BJ (cell line): Measurements from ENCODE around the gene TOGARAM1. TPM values are rescaled to one million over a fixed set of nuclear protein-coding genes. Genes with fewer than 3 reads are reported as not detected.
A peak's percentile ranks its signal among the peaks of the same experiment; 100 is the strongest.

Experiments used
- CTCF ChIA-PET: fragments of 350-600 bp; formaldehyde crosslinking; extraction: SDS; loops from one replicate; lab custom pipeline; 2021; ENCODE audit warnings: antibody characterized with exemption, inconsistent platforms; lab: Yijun Ruan, JAX
- POLR2A ChIA-PET: fragments of 300-600 bp; sonication (Branson Sonifier 250); formaldehyde crosslinking; extraction: SDS; loops from one replicate; lab custom pipeline; 2021; ENCODE audit warnings: antibody characterized with exemption; lab: Charles Lee
- DNase-seq: peaks from one replicate; pipeline ENCODE4 v3.0.0-alpha.2; 2011; ENCODE audit warnings: low read depth
- H3K27me3 ChIP-seq: 2 replicates; pipeline ENCODE4 v1.6.0; 2011; ENCODE audit warnings: low read length; ENCODE audit not compliant: control insufficient read depth, insufficient read depth
- H3K36me3 ChIP-seq: 2 replicates; pipeline ENCODE4 v1.5.1; 2011; ENCODE audit warnings: low read length; ENCODE audit not compliant: control insufficient read depth, insufficient read depth
- H3K4me3 ChIP-seq: 2 replicates; pipeline ENCODE4 v1.5.1; 2011; ENCODE audit warnings: low read depth, mild to moderate bottlenecking, control low read depth, low read length
- polyA plus RNA-seq: library from polyadenylated mRNA; depleted of rRNA; stranded (reverse); fragments of >200 nt; gene quantifications from 2 replicates; pipeline ENCODE4 v1.2.3, GENCODE V29; 2011; rRNA removed
- small RNA-seq: library from RNA; depleted of rRNA; stranded (forward); fragments of <200 nt; gene quantifications from one replicate; pipeline ENCODE3, GENCODE V24; 2012; ENCODE audit warnings: low replicate concordance, low read depth; ENCODE audit not compliant: insufficient read length
- TF ChIP-seq, protein P1 (sequence below): IDR thresholded peaks from 2 replicates; pipeline ENCODE4 v1.5.1; 2011; ENCODE audit warnings: low read depth, mild to moderate bottlenecking, control low read depth, inconsistent platforms, low read length, moderate library complexity; ENCODE audit not compliant: insufficient read depth

Gene TOGARAM1
- polyA plus RNA-seq, 1 experiment: 5.4 TPM

- TF ChIP-seq, protein P1, sequence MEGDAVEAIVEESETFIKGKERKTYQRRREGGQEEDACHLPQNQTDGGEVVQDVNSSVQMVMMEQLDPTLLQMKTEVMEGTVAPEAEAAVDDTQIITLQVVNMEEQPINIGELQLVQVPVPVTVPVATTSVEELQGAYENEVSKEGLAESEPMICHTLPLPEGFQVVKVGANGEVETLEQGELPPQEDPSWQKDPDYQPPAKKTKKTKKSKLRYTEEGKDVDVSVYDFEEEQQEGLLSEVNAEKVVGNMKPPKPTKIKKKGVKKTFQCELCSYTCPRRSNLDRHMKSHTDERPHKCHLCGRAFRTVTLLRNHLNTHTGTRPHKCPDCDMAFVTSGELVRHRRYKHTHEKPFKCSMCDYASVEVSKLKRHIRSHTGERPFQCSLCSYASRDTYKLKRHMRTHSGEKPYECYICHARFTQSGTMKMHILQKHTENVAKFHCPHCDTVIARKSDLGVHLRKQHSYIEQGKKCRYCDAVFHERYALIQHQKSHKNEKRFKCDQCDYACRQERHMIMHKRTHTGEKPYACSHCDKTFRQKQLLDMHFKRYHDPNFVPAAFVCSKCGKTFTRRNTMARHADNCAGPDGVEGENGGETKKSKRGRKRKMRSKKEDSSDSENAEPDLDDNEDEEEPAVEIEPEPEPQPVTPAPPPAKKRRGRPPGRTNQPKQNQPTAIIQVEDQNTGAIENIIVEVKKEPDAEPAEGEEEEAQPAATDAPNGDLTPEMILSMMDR: no peak
- no peak for DNase-seq
- no peaks in the 10 kb centered on the region for H3K27me3 ChIP-seq
- no peak overlapping the region for H3K4me3 ChIP-seq
- H3K36me3 ChIP-seq: peaks cover 7% of the 10 kb centered on the region
- POLR2A ChIA-PET: no interaction called here
- CTCF ChIA-PET: no interaction called here
Observed at GRCh38 chr14:45118594-45118993, 156.6 kb downstream of the TOGARAM1 start.

DNA sequence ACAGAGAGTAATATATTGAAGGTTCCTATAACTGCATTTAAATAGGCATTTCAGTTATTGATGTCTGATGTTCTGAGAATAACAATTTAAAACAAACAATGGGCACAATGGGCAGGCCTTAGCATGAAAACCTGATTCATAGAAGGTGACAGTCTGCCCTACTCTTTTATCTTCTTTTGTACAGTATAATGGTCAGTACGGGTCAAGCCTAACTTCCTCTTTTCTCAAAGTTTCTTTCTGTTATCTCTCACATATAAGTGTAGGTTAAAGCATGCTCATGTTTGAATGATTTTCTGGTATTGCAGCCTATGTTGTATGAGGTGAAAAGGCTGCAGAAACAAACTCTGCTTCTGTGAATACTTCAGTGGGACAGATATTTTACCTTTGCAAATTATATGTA, 158.1 kb downstream of the TOGARAM1 start:
- TF ChIP-seq, protein P1: no peak
- DNase-seq: no peak
- H3K36me3 ChIP-seq: peaks cover 6% of the 10 kb centered on the region
- no peak overlapping the region for H3K4me3 ChIP-seq
- CTCF ChIA-PET: no interaction called here
- H3K27me3 ChIP-seq: no peaks in the 10 kb centered on the region
- POLR2A ChIA-PET: interaction anchor here (0.7 kb wide), 1 partner anchor 9 kb away, joined by 9 read pairs; no protein-coding TSS in a partner anchor

GRCh38 chr14:45123271-45123670, 161.3 kb downstream of the TOGARAM1 start:
- TF ChIP-seq, protein P1: no peak
- Histone ChIP-seq H3K4me3 (no peak overlapping the region), H3K27me3 (no peaks in the 10 kb centered on the region), H3K36me3 (peaks cover 9% of the 10 kb centered on the region)
- POLR2A ChIA-PET: no interaction called here
- no peak for DNase-seq
- CTCF ChIA-PET: interaction anchor here (0.9 kb wide), 1 partner anchor 9 kb away, joined by 3 read pairs; no protein-coding TSS in a partner anchor

Small RNA genes within 50 kb of the gene (small RNA-seq; reads per million reads assigned to genes)
- gene RF00151: not detected
- gene SNORD127: 6,578 reads per million, percentile 99 among the genes with 10 or more reads in this experiment

Other genes starting within 250 kb of the TOGARAM1 start
- 3.0 and 5.7 TPM in 2 replicates for gene KLHL28, start 243 bp upstream of the TOGARAM1 start, polyA plus RNA-seq
- 26.4 and 37.8 TPM in 2 replicates for gene PRPF39, start 121.9 kb downstream of the TOGARAM1 start, polyA plus RNA-seq
- gene FKBP3, start 172.3 kb downstream of the TOGARAM1 start, polyA plus RNA-seq: 8.9 and 29.8 TPM in 2 replicates
- 1.9 and 3.4 TPM in 2 replicates for gene FANCM, start 173.7 kb downstream of the TOGARAM1 start, polyA plus RNA-seq